ENCODE results near the gene DYRK2. TPM values are rescaled to one million over a fixed set of nuclear protein-coding genes. Genes with fewer than 3 reads are reported as not detected.

The DYRK2 gene
- total and polyA plus RNA-seq, 4 donors = 1.2 to 8.8 (median 4.9) TPM

DNA sequence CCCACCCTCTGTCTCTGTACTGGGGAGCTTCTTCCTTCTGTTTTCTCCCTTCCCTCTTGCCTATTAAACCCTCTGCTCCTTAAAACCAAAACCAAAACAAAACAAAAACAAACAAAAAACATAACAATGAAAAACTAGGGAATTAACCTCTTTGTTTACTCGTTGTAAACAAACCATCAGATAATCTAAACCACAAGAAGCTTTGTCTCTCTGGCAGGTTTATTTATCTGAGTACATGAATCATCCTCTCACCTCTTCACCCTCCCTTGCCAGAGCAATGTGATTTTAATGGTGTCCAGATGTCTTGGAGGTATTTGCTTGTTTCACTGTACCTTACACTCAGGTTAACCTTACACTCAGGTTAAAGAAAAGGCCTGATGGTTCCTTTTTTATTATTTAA lies 66.1 kb downstream of the DYRK2 start:
- Histone ChIP-seq H3K4me1 (ENCODE audit: control insufficient read depth in 4 of 4, insufficient read depth in 4 of 4, low read length in 3 of 4) (no peaks in the 10 kb centered on the region), H3K4me3 (ENCODE audit: low read depth in 1 of 3, low read length in 3 of 3) (no peak overlapping the region), H3K27me3 (ENCODE audit: control insufficient read depth in 4 of 4, insufficient read depth in 4 of 4, low read length in 3 of 4) (no peaks in the 10 kb centered on the region), H3K27ac (ENCODE audit: low read depth in 1 of 2, low read length in 2 of 2) (no peak overlapping the region), H3K36me3 (ENCODE audit: control insufficient read depth in 4 of 4, insufficient read depth in 3 of 4, low read depth in 1 of 4, low read length in 3 of 4) (no peaks in the 10 kb centered on the region), H3K9me3 (ENCODE audit: control insufficient read depth in 4 of 4, low read length in 3 of 4) (no peaks in the 10 kb centered on the region), H3K9ac (ENCODE audit: low read depth in 1 of 2, low read length in 2 of 2) (no peak overlapping the region)
- 37% methylated on average over 1 of the region's 1 CpG for WGBS
- TF ChIP-seq NR2F2 (IDR thresholded peaks at IDR 0.05) (no peak), RXRA (IDR thresholded peaks at IDR 0.05) (no peak), FOXA2 (IDR thresholded peaks at IDR 0.05) (no peak), GABPA (IDR thresholded peaks at IDR 0.05 in 1 of 2, conservative IDR thresholded peaks at IDR 0.05 in 1 of 2) (no peak), RAD21 (IDR thresholded peaks at IDR 0.05) (no peak), TAF1 (conservative IDR thresholded peaks at IDR 0.05) (no peak), JUND (IDR thresholded peaks at IDR 0.05) (no peak), HNF4A (conservative IDR thresholded peaks at IDR 0.05) (no peak), EGR1 (IDR thresholded peaks at IDR 0.05; ENCODE audit: low read depth in 2 of 2) (no peak), SP1 (IDR thresholded peaks at IDR 0.05) (no peak), FOXA1 (IDR thresholded peaks at IDR 0.05) (no peak)
- TF ChIP-seq, protein P1, sequence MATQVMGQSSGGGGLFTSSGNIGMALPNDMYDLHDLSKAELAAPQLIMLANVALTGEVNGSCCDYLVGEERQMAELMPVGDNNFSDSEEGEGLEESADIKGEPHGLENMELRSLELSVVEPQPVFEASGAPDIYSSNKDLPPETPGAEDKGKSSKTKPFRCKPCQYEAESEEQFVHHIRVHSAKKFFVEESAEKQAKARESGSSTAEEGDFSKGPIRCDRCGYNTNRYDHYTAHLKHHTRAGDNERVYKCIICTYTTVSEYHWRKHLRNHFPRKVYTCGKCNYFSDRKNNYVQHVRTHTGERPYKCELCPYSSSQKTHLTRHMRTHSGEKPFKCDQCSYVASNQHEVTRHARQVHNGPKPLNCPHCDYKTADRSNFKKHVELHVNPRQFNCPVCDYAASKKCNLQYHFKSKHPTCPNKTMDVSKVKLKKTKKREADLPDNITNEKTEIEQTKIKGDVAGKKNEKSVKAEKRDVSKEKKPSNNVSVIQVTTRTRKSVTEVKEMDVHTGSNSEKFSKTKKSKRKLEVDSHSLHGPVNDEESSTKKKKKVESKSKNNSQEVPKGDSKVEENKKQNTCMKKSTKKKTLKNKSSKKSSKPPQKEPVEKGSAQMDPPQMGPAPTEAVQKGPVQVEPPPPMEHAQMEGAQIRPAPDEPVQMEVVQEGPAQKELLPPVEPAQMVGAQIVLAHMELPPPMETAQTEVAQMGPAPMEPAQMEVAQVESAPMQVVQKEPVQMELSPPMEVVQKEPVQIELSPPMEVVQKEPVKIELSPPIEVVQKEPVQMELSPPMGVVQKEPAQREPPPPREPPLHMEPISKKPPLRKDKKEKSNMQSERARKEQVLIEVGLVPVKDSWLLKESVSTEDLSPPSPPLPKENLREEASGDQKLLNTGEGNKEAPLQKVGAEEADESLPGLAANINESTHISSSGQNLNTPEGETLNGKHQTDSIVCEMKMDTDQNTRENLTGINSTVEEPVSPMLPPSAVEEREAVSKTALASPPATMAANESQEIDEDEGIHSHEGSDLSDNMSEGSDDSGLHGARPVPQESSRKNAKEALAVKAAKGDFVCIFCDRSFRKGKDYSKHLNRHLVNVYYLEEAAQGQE (IDR thresholded peaks at IDR 0.05) = no peak
- TF ChIP-seq, protein P2, sequence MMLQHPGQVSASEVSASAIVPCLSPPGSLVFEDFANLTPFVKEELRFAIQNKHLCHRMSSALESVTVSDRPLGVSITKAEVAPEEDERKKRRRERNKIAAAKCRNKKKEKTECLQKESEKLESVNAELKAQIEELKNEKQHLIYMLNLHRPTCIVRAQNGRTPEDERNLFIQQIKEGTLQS (IDR thresholded peaks at IDR 0.05) = no peak
- TF ChIP-seq, protein P3, sequence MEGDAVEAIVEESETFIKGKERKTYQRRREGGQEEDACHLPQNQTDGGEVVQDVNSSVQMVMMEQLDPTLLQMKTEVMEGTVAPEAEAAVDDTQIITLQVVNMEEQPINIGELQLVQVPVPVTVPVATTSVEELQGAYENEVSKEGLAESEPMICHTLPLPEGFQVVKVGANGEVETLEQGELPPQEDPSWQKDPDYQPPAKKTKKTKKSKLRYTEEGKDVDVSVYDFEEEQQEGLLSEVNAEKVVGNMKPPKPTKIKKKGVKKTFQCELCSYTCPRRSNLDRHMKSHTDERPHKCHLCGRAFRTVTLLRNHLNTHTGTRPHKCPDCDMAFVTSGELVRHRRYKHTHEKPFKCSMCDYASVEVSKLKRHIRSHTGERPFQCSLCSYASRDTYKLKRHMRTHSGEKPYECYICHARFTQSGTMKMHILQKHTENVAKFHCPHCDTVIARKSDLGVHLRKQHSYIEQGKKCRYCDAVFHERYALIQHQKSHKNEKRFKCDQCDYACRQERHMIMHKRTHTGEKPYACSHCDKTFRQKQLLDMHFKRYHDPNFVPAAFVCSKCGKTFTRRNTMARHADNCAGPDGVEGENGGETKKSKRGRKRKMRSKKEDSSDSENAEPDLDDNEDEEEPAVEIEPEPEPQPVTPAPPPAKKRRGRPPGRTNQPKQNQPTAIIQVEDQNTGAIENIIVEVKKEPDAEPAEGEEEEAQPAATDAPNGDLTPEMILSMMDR (IDR thresholded peaks at IDR 0.05; ENCODE audit: low read depth, low read length, missing input control) = no peak
- TF ChIP-seq, protein P4, sequence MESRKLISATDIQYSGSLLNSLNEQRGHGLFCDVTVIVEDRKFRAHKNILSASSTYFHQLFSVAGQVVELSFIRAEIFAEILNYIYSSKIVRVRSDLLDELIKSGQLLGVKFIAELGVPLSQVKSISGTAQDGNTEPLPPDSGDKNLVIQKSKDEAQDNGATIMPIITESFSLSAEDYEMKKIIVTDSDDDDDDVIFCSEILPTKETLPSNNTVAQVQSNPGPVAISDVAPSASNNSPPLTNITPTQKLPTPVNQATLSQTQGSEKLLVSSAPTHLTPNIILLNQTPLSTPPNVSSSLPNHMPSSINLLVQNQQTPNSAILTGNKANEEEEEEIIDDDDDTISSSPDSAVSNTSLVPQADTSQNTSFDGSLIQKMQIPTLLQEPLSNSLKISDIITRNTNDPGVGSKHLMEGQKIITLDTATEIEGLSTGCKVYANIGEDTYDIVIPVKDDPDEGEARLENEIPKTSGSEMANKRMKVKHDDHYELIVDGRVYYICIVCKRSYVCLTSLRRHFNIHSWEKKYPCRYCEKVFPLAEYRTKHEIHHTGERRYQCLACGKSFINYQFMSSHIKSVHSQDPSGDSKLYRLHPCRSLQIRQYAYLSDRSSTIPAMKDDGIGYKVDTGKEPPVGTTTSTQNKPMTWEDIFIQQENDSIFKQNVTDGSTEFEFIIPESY (IDR thresholded peaks at IDR 0.05) = no peak
- TF ChIP-seq, protein P5, sequence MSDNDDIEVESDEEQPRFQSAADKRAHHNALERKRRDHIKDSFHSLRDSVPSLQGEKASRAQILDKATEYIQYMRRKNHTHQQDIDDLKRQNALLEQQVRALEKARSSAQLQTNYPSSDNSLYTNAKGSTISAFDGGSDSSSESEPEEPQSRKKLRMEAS (IDR thresholded peaks at IDR 0.05) = no peak
- DNase-seq (ENCODE audit: low spot score) = no peak

All from liver (tissue), 9 donors.